Measurements from ENCODE around the gene CLDN11. TPM values are rescaled to one million over a fixed set of nuclear protein-coding genes. Genes with fewer than 3 reads are reported as not detected.

Gene CLDN11
- total RNA-seq = not detected

DNA sequence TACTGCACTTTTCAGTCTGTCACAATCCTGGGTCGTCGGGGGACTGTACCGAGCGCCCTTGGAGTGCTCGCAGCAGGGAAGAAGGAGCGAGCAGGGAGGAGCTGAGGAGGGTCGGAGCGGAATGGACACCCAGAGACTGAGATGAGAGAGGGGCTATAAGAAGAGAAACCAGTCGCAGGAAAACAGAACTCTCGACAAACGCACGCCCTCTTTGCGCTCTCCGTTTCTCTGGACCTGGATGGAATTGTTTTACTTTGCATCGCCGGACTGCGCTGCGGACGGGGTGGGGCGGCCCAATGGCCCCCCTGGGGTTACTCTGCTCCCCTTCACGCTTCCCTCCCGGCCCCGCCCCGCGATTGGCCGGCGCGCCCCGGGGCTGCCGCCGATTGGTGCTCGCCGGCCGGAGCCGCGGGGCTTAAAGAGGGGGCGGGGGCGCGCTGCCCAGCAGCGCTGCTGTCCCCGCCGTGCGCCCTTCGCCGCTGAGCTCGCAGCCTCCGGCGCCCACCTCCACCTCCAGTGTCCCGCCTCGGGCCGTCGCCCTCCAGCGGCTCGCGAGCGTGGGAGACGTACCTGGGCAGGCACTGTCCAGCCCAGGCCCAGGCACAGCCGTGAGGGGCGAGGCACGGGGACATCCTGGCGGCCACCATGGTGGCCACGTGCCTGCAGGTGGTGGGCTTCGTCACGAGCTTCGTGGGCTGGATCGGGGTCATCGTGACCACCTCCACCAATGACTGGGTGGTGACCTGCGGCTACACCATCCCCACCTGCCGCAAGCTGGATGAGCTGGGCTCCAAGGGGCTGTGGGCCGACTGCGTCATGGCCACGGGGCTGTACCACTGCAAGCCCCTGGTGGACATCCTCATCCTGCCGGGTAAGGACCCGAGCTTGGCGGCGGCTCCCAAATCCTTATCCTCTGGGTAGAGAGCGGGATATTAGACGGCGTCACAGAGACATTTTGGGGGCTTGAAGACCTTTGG is at the start of gene CLDN11:
Gene CLDN11 (plus strand): TSS at position 447 of the 977 bp plus-strand sequence. CDS start 199 bp downstream, at position 646.
- no peaks in the 10 kb centered on the region for H3K36me3 Mint-ChIP-seq (ENCODE audit: low read depth)
- no peak within 1 kb of the TSS for H3K27ac Mint-ChIP-seq
- intact Hi-C loops (cut with DNase I, micrococcal nuclease) = loop anchor here in 1 of 2 experiments (5.0 kb wide), 1 partner anchor 154 kb away; no protein-coding TSS in a partner anchor
- CTCF ChIA-PET = interaction anchor here (0.7 to 3.2 kb wide), 2 partner anchors 393 to 675 kb away, joined by 3 to 12 read pairs; no protein-coding TSS in a partner anchor
- H3K4me3 Mint-ChIP-seq = peak within 1 kb of the TSS; percentile 32
- peaks cover 41% of the 10 kb centered on the region for H3K27me3 Mint-ChIP-seq
- no peaks in the 10 kb centered on the region for H3K9me3 Mint-ChIP-seq (ENCODE audit: low read depth)
- no peak for ATAC-seq
- POLR2A ChIA-PET = no interaction called here
- no peak for DNase-seq
- H3K4me1 Mint-ChIP-seq = peaks cover 7% of the 10 kb centered on the region

DNA sequence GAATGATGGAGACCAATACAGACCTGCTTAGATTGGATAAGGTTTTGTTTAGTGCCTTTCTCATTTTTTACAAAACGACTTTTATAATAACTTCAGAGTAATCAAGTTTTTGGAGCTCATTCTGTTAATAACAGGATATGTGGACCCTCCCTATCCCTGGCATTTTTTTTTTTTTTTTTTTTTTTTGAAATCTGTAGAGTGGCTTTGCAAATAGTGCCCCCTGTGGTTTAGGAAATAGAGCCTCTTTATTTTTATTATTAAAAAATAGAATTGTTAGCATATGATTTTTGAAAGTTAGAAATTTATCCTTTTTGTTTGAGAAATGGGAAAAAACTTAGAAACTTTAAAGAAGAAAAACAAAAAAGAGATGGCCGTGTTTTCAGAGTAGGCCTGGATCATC is 49.7 kb upstream of the CLDN11 start:
- CTCF ChIA-PET = interaction anchor here (1.3 to 1.5 kb wide), 2 partner anchors 10 to 15 kb away, joined by 4 read pairs; no protein-coding TSS in a partner anchor
- no peaks in the 10 kb centered on the region for H3K27me3 Mint-ChIP-seq
- no peak overlapping the region for H3K4me3 Mint-ChIP-seq
- peaks cover 11% of the 10 kb centered on the region for H3K36me3 Mint-ChIP-seq (ENCODE audit: low read depth)
- intact Hi-C loops (cut with DNase I, micrococcal nuclease) = loop anchor here in 1 of 2 experiments (1.0 kb wide), 1 partner anchor 180 kb away; no protein-coding TSS in a partner anchor
- peaks cover 28% of the 10 kb centered on the region for H3K4me1 Mint-ChIP-seq
- POLR2A ChIA-PET = no interaction called here
- H3K9me3 Mint-ChIP-seq (ENCODE audit: low read depth) = no peaks in the 10 kb centered on the region
- ATAC-seq (no peak), DNase-seq (no peak)
- no peak overlapping the region for H3K27ac Mint-ChIP-seq

DNA sequence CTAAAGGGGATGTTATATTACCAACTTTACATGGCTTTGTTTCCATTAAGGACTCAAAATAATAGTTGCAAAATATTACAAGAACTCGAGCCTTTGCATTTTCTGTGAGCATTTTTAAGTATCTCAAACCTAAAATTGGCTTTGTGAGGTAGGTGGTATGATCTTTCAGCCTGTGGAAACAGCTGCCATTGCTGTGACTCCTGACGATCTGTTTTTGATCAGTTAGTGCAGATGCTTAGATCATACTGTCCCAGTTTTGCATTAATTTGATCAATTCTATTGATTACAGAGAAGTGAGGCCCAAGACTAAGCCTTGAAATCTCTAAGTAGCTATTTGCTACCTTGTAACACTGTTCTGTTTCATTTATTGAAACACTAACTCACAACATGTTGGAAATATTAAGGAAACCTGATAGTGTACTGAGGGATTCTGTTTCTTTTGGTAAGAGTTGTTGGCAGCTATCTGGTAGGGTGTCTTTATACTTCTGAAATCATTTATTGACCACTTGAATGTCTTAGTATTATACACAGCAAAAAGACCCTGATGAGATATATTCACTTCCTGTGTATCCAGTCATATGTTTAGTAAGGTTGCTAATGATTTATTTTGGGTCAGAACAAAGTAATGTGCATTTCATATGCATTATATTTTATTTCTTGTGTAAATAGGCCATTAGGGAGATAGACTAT is 46.3 kb upstream of the CLDN11 start:
- Mint-ChIP-seq H3K9me3 (ENCODE audit: low read depth) (no peaks in the 10 kb centered on the region), H3K4me1 (peaks cover 26% of the 10 kb centered on the region), H3K27ac (no peak overlapping the region), H3K4me3 (no peak overlapping the region), H3K27me3 (no peaks in the 10 kb centered on the region), H3K36me3 (ENCODE audit: low read depth) (peaks cover 2% of the 10 kb centered on the region)
- CTCF ChIA-PET = interaction anchor here (0.7 to 1.0 kb wide), 2 partner anchors 13 to 38 kb away, joined by 3 read pairs; no protein-coding TSS in a partner anchor
- ATAC-seq (no peak), DNase-seq (no peak)
- intact Hi-C loops (cut with DNase I, micrococcal nuclease) = no loop called here
- POLR2A ChIA-PET = no interaction called here

DNA sequence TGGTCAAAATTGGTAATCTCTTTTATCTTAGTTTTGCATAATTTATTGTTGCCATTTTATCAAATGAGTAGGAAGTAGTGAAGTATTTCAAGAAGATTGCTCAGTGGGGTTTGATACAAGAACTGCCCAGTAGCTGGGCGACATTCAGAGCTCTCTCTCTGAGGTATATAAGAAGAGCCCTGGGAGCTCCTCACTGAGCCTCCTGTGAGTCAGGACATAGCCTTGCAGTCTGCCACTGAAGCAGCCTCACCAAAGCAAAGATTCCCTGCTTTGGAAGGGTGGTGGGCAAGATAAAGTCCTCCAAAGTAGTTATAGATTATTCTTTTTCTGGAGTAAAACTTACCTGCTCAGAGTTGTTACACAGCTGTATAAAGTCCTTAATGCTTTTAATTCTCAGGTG is 35.1 kb upstream of the CLDN11 start:
- no peak for ATAC-seq

DNA sequence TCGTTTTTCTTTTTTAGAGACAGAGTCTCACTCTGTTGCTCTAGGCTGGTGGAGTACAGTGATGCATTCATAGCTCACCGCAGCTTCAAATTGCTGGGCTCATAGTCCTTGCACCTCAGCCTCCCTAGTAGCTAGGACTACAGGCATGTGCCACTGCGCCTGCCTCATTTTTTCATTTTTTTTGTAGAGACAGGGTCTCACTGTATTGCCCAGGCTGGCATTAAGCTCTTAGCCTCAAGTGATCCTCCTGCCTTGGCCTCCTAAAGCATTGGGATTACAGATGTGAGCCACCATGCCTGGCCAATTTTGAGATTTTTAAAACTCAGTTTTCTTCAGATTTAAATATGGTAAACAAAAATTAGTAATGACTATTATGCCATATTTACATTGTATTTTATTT is 32.2 kb upstream of the CLDN11 start:
- Mint-ChIP-seq H3K27me3 (no peaks in the 10 kb centered on the region), H3K27ac (no peak overlapping the region), H3K36me3 (ENCODE audit: low read depth) (peaks cover 43% of the 10 kb centered on the region), H3K4me3 (no peak overlapping the region), H3K9me3 (ENCODE audit: low read depth) (no peaks in the 10 kb centered on the region), H3K4me1 (peaks cover 6% of the 10 kb centered on the region)
- no peak for ATAC-seq
- ChIA-PET POLR2A (no interaction called here), CTCF (interaction anchor here (1.2 to 1.4 kb wide), 2 partner anchors 11 to 14 kb away, joined by 3 to 4 read pairs; no protein-coding TSS in a partner anchor)
- no peak for DNase-seq
- intact Hi-C loops (cut with DNase I, micrococcal nuclease) = no loop called here

More for the DNA sequence above, 35.1 kb upstream of the CLDN11 start:
- peaks cover 10% of the 10 kb centered on the region for H3K4me1 Mint-ChIP-seq
- ChIA-PET POLR2A (interaction anchor here (0.6 kb wide), 1 partner anchor 381 kb away, joined by 3 read pairs; no protein-coding TSS in a partner anchor), CTCF (interaction anchor here (0.6 to 1.5 kb wide), 3 partner anchors 11 to 429 kb away, joined by 4 read pairs; no protein-coding TSS in a partner anchor)
- peaks cover 43% of the 10 kb centered on the region for H3K36me3 Mint-ChIP-seq (ENCODE audit: low read depth)
- H3K27ac Mint-ChIP-seq = no peak overlapping the region
- H3K4me3 Mint-ChIP-seq = no peak overlapping the region
- H3K27me3 Mint-ChIP-seq = no peaks in the 10 kb centered on the region
- DNase-seq = no peak
- H3K9me3 Mint-ChIP-seq (ENCODE audit: low read depth) = no peaks in the 10 kb centered on the region
- intact Hi-C loops (cut with DNase I, micrococcal nuclease) = no loop called here

DNA sequence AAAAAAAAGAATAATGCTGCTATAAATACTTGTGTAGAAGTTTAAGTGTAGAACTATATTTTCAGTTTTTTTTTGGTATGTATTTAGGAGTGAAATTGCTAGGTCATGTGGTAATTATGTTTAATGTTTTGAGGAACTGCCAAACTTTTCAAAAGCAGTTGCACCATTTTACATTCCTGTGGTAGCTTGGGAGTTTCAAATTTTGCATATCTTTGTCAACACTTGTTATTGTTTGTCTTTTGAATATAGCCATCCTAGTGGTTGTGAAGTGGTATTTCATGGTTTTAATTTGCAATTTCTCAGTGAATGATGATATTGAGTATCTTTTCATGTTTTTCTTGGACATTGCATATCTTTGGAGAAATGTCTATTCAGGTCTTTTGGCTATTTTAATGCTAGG is 30.7 kb upstream of the CLDN11 start:
- CTCF ChIA-PET = no interaction called here
- Mint-ChIP-seq H3K4me1 (peaks cover 10% of the 10 kb centered on the region), H3K36me3 (ENCODE audit: low read depth) (peaks cover 48% of the 10 kb centered on the region), H3K9me3 (ENCODE audit: low read depth) (no peaks in the 10 kb centered on the region), H3K4me3 (no peak overlapping the region), H3K27ac (no peak overlapping the region), H3K27me3 (no peaks in the 10 kb centered on the region)
- POLR2A ChIA-PET = no interaction called here
- intact Hi-C loops (cut with DNase I, micrococcal nuclease) = no loop called here
- DNase-seq = no peak
- ATAC-seq = no peak

DNA sequence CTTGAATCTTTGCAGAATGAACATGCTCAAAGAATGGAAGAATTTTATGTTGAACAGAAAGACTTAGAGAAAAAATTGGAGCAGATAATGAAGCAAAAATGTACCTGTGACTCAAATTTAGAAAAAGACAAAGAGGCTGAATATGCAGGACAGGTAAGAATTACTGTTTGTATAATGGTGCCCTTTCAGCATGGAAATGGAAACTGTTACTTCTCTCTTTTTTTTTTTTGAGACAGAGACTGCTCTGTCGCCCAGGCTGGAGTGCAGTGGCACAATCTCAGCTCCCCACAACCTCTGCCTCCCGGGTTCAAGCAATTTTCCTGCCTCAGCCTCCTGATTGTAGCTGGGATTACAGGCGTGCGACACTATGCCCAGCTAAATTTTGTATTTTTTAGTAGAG is 27.6 kb upstream of the CLDN11 start:
- Mint-ChIP-seq H3K27ac (no peak overlapping the region), H3K4me3 (no peak overlapping the region), H3K36me3 (ENCODE audit: low read depth) (peaks cover 38% of the 10 kb centered on the region), H3K9me3 (ENCODE audit: low read depth) (no peaks in the 10 kb centered on the region), H3K4me1 (peaks cover 7% of the 10 kb centered on the region), H3K27me3 (no peaks in the 10 kb centered on the region)
- POLR2A ChIA-PET = interaction anchor here (0.6 kb wide), 1 partner anchor 349 kb away, joined by 3 read pairs; no protein-coding TSS in a partner anchor
- CTCF ChIA-PET = interaction anchor here (1.1 to 1.4 kb wide), 4 partner anchors 14 to 39 kb away, joined by 3 to 5 read pairs (median 3); no protein-coding TSS in a partner anchor
- intact Hi-C loops (cut with DNase I, micrococcal nuclease) = no loop called here
- DNase-seq = no peak
- ATAC-seq = no peak

DNA sequence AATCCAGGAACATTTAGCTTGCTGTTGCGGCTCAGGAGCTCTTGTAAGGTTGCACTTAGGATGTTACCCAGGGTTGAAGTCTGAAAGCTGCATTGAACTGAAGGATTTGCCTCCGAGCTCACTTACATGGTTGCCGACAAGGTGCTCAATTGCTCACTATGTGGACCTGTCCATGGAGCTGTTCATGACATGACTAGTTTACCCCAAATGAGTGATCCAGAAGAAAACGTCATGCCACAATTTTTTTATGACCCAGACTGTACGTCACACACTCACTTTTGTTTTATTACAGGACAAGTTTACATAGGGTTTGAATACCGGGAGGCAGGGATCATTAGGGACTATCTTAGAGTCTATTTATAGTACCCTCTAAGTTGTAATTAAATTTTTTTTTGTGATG is 21.0 kb upstream of the CLDN11 start:
- ATAC-seq (no peak), DNase-seq (no peak)
- H3K27ac Mint-ChIP-seq = no peak overlapping the region
- intact Hi-C loops (cut with DNase I, micrococcal nuclease) = no loop called here
- ChIA-PET CTCF (interaction anchor here (0.6 to 2.3 kb wide), 3 partner anchors 13 to 34 kb away, joined by 3 to 12 read pairs (median 4); no protein-coding TSS in a partner anchor), POLR2A (no interaction called here)
- H3K4me3 Mint-ChIP-seq = no peak overlapping the region
- peaks cover 5% of the 10 kb centered on the region for H3K36me3 Mint-ChIP-seq (ENCODE audit: low read depth)
- peaks cover under 1% of the 10 kb centered on the region for H3K4me1 Mint-ChIP-seq
- H3K27me3 Mint-ChIP-seq = no peaks in the 10 kb centered on the region
- no peaks in the 10 kb centered on the region for H3K9me3 Mint-ChIP-seq (ENCODE audit: low read depth)

DNA sequence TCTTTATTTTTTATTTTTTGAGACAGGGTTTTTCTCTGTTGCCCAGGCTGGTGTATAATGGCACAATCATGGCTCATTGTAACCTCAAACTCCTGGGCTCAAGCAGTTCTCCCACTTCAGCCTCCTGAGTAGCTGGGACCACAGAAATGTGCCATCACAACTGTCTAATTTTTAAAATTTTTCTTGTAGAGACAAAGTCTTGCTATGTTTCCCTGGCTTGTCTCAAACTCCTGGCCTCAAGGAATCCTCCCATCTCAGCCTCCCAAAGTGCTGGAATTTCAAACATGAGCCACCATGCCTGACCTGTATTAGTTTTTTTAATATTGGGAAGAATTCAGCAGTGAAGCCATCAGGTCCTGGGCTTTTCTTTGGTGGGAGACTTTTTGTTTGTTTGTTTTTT is 13.6 kb upstream of the CLDN11 start:
- no peaks in the 10 kb centered on the region for H3K27me3 Mint-ChIP-seq
- H3K36me3 Mint-ChIP-seq (ENCODE audit: low read depth) = no peaks in the 10 kb centered on the region
- DNase-seq (no peak), ATAC-seq (no peak)
- POLR2A ChIA-PET = no interaction called here
- no peak overlapping the region for H3K27ac Mint-ChIP-seq
- no peaks in the 10 kb centered on the region for H3K9me3 Mint-ChIP-seq (ENCODE audit: low read depth)
- H3K4me1 Mint-ChIP-seq = no peaks in the 10 kb centered on the region
- CTCF ChIA-PET = no interaction called here
- intact Hi-C loops (cut with DNase I, micrococcal nuclease) = no loop called here
- no peak overlapping the region for H3K4me3 Mint-ChIP-seq

DNA sequence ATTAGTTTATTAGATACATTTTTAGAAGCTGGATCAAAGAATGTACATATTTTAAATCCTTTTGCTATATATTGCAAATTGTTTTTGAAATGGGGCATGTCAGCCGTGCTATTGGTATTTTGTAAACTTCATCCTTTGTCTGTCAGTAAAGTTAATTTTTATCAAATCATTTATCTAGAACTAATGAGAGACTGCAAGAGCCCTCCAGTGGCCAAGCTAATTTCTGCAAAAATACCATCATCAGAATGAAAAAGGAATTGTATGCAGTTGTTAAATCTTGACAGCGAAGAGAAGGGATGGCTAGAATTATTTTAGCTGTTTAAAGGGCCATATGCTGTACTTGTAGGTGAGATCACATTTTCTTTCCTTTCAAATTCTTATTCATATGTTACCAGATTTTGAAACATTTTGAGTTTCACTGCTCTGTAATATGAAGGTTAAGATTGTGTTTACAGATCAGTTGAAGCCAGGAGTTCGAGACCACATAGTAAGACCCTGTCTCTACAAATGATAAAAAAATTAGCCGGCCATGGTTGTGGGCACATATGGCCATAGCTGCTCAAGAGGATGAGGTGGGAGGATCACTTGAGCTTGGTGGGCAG is 8.1 kb upstream of the CLDN11 start:
- Mint-ChIP-seq H3K27ac (no peak overlapping the region), H3K36me3 (ENCODE audit: low read depth) (no peaks in the 10 kb centered on the region), H3K4me3 (no peak overlapping the region), H3K9me3 (ENCODE audit: low read depth) (no peaks in the 10 kb centered on the region), H3K4me1 (no peaks in the 10 kb centered on the region), H3K27me3 (peaks cover 2% of the 10 kb centered on the region)
- DNase-seq (no peak), ATAC-seq (no peak)
- CTCF ChIA-PET = interaction anchor here (0.6 to 5.8 kb wide), 9 partner anchors 8 to 400 kb away, joined by 3 to 81 read pairs (median 3); no protein-coding TSS in a partner anchor
- intact Hi-C loops (cut with DNase I, micrococcal nuclease) = loop anchor here in 1 of 2 experiments (2.0 to 5.0 kb wide), 3 partner anchors 87 to 548 kb away; no protein-coding TSS in a partner anchor
- POLR2A ChIA-PET = no interaction called here

DNA sequence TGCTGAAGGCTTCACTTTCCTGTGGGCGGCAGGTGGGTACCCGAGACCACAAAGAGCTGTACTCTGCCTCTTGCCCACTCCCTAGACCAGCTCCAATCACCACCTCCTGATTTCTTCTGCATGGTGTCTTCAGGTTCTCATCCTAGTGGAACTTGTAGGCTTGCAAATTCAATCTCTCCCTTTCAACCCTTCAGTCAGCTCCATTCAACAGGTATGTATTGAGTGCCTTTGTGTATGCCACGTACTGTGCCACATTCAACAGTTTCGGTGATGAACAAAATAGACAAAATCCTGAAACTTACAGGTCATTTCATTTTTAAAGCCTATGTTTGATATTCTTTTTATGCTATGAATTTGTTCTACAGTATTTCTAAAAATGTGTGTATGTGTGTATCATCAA is 5.4 kb upstream of the CLDN11 start:
- Mint-ChIP-seq H3K9me3 (ENCODE audit: low read depth) (no peaks in the 10 kb centered on the region), H3K4me1 (peaks cover 3% of the 10 kb centered on the region), H3K27me3 (peaks cover 14% of the 10 kb centered on the region), H3K27ac (no peak overlapping the region), H3K36me3 (ENCODE audit: low read depth) (no peaks in the 10 kb centered on the region), H3K4me3 (no peak overlapping the region)
- DNase-seq = no peak
- ATAC-seq = no peak
- CTCF ChIA-PET = interaction anchor here (0.5 to 5.8 kb wide), 28 partner anchors 11 to 550 kb away, joined by 3 to 81 read pairs (median 5); no protein-coding TSS in a partner anchor
- POLR2A ChIA-PET = no interaction called here
- intact Hi-C loops (cut with DNase I, micrococcal nuclease) = loop anchor here in 1 of 2 experiments (5.0 kb wide), 2 partner anchors 84 to 551 kb away; no protein-coding TSS in a partner anchor
